ENCODE data around the gene POC1B.

DNA sequence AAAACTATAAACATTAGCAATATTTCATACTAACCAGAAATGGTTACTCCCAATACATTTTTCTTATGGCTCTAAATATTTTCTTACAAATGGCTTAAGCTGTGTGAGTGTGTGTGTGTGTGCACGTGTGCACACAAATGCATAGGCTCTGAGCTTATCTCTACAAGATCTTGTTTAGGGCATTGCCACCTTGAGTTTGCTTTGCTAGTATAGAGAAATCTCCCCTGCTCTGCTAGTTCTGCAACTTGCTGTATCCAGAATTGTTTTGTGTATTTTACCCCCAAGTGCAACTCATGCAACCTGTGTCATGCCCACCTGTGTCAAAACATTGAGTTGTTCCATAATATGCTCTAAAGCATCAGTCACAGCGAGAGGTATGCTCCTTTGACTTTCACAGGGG, 101.0 kb downstream of the POC1B start:
- TF ChIP-seq CTCF (IDR thresholded peaks at IDR 0.05) (no peak), EP300 (IDR thresholded peaks at IDR 0.05) (no peak), POLR2AphosphoS5 (IDR thresholded peaks at IDR 0.05) (no peak)

Data from esophagus muscularis mucosa (tissue), 4 donors.